GM21526 (cell line): ENCODE data around the gene TAF1.
"Not testable (repeated sequence)": the region's sequence is repeated elsewhere in the genome, so short reads cannot be mapped to it uniquely, and the experiment has no call there.

ENCODE experiments used
- ATAC-seq: cut with Tn5 transposase; IDR thresholded peaks from one replicate; pipeline ENCODE4 v1.9.1; 2021; ENCODE audit warnings: moderate library complexity; ENCODE audit not compliant: unreplicated experiment, low FRiP score

Gene TAF1, protein sequence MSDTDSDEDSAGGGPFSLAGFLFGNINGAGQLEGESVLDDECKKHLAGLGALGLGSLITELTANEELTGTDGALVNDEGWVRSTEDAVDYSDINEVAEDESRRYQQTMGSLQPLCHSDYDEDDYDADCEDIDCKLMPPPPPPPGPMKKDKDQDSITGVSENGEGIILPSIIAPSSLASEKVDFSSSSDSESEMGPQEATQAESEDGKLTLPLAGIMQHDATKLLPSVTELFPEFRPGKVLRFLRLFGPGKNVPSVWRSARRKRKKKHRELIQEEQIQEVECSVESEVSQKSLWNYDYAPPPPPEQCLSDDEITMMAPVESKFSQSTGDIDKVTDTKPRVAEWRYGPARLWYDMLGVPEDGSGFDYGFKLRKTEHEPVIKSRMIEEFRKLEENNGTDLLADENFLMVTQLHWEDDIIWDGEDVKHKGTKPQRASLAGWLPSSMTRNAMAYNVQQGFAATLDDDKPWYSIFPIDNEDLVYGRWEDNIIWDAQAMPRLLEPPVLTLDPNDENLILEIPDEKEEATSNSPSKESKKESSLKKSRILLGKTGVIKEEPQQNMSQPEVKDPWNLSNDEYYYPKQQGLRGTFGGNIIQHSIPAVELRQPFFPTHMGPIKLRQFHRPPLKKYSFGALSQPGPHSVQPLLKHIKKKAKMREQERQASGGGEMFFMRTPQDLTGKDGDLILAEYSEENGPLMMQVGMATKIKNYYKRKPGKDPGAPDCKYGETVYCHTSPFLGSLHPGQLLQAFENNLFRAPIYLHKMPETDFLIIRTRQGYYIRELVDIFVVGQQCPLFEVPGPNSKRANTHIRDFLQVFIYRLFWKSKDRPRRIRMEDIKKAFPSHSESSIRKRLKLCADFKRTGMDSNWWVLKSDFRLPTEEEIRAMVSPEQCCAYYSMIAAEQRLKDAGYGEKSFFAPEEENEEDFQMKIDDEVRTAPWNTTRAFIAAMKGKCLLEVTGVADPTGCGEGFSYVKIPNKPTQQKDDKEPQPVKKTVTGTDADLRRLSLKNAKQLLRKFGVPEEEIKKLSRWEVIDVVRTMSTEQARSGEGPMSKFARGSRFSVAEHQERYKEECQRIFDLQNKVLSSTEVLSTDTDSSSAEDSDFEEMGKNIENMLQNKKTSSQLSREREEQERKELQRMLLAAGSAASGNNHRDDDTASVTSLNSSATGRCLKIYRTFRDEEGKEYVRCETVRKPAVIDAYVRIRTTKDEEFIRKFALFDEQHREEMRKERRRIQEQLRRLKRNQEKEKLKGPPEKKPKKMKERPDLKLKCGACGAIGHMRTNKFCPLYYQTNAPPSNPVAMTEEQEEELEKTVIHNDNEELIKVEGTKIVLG (N-terminal part only)

DNA sequence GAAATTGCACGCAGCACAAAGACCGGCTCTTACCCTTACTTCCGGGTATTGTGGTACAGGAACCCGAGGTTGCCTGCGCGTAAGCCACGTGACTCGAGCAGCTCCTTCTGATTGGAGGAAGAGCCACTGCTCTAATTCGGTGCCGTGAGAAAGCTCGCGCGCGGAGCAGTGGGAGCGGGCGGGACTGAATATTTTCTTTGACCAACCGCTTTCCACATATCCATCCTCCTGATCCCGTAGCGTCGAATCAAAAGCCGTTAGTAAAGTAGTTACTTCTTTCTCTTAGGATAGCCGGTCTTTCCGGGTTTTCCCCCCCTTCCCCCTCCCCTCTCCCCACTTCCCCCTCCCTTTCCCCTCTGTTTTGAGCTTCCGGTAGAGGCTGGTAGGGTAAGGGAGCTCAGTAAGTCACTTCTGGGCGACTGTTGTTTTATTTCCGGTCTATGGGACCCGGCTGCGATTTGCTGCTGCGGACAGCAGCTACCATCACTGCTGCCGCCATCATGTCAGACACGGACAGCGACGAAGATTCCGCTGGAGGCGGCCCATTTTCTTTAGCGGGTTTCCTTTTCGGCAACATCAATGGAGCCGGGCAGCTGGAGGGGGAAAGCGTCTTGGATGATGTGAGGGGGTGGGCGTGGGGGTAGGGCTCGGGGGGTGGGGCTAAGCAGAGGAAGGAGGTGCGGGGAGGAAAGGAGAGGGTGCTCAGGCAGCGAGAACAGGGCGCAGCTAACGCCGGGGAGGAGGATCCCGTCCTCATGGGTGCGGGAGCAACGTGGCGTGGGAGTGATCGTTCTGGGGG is at the start of gene TAF1:
TAF1 (plus strand) TSS at position 483 of the 799 bp plus-strand sequence; CDS start at position 501, 18 bp downstream.
- ATAC-seq = peak; percentile 84

DNA sequence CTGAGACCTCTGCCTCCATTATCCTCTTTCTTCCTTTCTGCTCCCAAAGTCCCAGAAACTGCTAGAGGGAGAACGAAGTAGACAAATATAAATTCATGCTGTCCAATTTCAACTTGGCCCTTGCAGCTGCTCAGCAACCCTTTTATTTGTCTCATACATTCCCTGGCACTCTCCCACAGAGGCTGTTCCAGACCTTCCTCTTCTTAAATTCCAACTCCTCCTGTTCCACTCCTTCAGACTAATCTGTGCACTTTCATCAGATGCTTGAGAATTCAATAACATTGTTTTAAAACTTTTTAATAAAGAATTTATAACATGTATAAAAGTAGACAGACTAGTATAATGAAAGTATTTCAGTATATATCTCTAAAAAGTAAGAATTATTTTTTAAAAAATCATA is 49.2 kb upstream of the TAF1 start:
- not testable (repeated sequence) for ATAC-seq

DNA sequence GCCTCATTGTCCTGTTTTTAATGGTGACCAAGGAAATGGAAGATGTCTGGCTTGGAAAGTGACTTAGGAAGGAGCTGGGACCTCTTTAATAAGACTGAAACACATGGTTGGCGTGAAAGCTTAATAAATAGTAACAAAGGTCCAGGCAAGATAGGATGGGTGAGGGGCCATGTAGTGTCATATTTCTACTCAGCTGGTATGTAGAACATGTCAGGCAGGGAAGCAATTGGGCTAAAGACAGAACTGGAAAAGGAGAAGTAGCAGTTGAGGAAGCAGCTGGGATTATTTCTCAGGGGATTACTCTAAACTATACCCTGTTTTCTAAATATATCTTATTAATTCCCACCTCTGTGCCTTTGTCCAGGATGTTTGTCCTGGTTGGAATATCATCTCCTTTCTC is 46.0 kb upstream of the TAF1 start:
- no peak for ATAC-seq

DNA sequence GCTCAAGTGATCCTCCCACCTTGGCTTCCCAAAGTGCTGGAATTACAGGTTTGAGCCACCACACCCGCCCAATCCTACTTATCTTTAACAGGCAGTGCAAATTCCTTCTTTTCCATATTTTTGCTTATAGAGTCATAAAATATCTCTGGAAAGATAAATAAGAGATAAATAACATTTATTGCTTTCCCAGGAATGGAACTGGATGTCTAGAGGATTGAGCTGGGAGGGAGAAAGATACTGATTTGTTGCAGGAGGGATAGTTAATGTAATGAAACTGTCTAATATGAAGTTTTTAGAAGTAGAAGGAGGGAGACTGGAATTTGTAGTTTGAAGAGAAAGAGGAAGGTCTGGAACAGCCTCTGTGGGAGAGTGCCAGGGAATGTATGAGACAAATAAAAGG is 44.4 kb upstream of the TAF1 start:
- no peak for ATAC-seq

DNA sequence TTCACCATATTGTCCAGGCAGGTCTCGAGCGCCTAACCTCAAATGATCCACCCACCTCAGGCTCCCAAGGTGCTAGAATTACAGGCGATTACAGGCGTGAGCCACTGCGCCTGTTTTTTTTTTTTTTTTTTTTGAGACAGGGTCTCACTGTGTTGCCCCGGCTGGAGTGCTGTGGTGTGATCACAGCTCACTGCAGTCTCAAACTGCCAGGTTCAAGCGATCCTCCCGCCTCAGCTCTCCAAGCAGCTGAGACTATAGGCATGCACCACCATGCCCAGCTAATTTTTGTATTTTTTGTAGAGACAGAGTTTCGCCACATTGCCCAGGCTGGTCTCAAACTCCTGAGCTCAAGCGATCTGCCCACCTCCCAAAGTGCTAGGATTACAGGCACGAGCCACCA is 41.7 kb upstream of the TAF1 start:
- ATAC-seq = not testable (repeated sequence)

DNA sequence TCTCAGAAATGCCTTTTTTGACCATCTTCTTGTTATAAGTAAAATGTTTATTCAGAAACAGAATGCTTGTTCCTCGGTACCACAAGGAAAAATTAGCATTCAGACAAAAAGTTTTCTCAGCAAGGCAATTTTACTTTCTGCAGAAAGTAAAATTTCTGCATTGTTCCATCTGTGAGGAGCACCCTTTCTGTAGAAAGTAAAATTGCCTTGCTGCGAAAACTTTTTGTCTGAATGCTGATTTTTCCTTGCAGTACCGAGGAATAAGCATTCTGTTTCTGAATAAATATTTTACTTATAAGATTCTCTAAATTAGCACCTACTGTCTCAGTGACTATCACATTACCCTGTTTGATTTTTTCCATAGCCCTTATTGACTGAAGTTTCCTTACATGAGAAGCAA is 39.8 kb upstream of the TAF1 start:
- ATAC-seq = no peak

DNA sequence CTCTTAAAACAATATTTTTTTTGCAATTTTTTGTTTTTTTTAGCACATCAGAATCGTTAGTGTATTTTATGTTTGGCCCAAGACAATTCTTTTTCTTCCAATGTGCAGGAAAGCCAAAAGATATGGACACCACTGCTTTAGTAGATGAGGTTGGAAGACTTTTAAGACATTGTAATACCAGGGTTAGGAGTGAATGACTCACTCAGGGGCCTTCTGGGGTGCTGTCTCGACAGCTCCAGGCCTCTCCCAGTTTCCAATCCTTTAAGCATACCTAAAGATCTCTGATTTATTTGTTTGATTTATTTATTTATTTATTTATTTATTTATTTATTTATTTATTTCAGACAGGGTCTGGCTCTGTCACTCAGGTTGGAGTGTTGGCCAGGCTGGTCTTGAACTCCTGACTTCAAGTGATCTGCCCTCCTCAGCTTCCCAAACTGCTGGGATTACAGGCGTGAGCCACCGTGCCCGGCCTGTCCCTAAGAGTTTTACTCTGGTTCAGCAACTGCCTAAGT is 16.9 kb upstream of the TAF1 start:
- not testable (repeated sequence) for ATAC-seq

DNA sequence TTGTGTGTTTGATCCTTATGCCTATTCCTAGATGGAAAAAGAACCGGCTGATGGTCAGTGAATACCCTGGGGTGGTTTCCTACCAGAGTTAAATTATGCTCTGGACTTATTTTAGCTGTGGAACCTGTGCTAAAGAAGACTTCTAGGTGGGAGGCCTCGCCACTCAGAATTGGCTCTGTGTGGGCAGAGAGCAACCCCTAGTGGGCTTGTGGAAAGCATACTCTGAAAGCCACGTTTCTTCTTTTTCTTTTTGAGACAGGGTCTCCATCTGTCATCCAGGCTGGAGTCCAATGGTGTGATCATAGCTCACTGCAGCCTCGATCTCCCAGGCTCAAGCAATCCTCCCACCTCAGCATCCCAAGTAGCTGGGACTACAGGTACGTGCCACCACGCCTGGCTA is 16.3 kb upstream of the TAF1 start:
- not testable (repeated sequence) for ATAC-seq

DNA sequence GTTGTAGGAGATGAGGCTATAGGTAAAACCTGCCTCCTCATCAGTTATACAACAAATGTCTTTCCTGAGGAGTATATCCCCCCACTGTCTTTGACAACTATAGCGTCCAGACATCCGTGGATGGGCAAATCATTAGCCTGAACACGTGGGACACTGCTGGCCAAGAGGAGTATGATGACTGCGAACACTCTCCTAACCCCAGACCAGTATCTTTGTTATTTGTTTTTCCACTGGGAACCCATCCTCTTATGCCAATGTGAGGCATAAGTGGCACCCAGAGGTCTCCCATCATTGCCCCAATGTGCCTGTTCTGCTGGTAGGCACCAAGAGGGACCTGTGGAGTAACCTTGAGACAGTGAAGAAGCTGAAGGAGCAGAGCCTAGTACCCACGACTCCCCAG is 13.7 kb upstream of the TAF1 start:
- not testable (repeated sequence) for ATAC-seq

DNA sequence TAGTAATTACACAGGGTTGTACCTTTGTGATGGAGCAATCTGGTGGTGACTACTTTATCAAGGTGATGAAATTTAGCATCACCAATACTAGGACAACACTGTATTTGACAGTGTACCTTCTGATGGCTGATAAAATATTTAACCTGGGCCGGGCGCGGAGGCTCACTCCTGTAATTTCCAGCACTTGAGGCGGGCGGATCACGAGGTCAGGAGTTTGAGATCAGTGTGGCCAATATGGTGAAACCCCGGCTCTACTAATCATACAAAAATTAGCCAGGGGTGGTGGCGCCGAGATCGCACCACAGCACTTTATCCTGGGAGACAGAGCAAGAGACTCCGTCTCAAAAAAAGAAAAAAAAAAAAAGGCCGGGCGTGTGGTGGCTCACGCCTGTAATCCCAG is 1.9 kb upstream of the TAF1 start:
- ATAC-seq = no peak

DNA sequence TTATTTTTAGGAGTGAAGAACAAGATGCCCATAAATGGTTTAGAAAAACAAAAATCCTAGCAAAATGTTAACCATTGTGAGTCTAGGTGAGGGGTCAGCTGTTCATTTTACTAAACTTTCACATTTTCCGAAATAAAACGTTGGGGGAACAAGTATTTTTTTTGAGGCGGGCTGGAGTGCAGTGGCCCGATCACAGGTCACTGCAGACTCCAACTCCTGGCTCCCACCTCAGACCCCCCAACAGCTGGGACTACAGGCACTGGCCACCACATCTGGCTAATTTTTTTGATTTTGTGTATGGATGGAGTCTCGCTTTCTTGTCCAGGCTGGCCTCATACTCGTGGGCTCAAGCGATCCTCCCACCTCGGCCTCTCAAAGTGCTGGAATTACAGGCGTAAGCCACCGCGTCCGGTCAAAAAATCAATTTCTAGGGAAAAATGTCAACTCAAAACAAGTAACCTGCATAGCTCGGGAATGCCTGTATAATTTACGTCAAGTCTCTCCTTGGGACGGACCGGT is 742 bp upstream of the TAF1 start:
- ATAC-seq = no peak

DNA sequence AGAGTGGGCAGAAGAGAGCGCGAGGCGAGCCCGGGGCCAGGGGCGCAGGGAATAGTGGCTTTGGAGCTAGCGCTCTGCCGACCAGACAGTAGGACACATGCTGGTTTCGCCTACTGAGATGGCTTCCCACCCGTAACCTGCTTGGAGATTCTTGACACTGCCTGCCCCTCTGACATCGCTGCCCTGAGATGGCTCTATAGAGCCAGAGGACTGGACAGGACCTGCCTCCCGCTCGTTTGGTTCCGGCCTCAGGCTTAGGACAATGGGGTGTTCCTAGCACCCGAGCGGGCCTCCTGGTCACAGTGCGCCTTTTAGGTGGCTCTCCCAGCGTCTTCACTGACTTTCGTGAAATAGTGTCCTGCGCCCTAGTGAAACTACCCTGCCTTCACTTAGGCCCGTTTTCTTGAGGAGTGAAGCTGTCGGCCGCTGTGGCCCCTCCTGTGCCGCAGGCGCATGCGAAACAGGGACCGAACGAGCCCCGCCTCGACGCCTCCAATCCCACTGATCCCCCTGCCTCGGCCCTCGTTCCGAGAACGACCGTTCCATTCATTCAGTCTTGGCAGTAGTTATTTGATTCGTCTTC is 608 bp downstream of the TAF1 start:
- peak; percentile 14 for ATAC-seq

DNA sequence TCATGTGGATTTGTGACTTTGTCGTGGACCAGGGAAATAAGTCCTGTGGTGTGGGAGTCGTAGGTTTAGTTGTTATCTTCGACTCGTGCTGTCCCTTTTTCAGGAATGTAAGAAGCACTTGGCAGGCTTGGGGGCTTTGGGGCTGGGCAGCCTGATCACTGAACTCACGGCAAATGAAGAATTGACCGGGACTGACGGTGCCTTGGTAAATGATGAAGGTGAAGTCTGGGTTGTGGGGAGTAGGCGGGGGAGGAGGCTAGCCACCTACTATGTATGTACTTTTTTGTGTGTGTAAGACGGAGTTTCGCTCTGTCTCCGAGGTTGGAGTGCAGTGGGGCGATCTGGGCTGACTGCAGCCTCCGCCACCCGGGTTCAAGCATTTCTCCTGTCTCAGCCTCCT is 1.2 kb downstream of the TAF1 start:
- ATAC-seq = no peak

DNA sequence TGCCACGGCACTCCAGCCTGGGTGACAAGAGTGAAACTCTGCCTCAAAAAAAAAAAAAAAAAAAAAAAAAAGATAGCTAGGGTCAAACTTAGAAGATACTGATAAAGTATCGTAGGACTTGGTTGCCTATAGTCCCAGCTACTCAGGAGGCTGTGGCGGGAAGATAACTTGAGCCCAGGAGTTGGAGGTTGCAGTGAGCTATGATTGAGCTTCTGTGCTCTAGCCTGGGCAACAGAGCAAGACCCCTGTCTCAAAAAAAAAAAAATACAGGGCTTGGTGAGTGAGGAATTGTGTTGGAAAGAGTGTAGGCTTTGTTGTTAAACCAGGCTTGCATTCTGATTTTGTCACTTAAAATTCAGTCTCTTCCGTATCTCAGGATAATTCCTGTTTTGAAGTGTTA is 6.2 kb downstream of the TAF1 start:
- no peak for ATAC-seq

DNA sequence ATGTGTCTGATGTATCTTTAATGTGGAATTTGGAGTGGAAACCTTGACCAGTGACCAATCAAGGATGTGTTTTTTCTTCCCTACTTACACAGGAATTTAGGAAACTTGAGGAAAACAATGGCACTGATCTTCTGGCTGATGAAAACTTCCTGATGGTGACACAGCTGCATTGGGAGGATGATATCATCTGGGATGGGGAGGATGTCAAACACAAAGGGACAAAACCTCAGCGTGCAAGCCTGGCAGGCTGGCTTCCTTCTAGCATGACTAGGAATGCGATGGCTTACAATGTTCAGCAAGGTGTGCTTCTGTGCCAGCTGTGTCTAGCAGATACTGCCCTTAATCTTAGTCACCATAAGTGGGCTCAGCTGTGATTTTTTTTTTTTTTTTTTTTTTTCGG is 12.6 kb downstream of the TAF1 start:
- no peak for ATAC-seq

DNA sequence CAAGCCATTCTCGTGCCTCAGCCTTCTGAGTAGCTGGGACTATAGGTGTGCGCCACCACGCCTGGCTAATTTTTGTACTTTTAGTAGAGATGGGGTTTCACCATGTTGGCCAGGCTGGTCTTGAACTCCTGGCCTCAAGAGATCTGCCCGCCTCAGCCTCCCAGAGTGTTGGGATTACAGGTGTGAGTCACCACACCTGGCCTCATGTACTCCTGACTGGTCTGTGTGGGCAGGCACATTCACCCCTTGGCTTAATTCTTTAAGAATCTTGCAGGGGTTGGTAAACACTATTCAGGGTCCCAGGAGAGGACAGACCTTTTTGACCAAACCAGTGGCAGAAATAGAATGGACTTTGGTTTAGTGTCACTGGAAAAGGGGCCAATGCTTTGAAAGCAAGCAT is 25.6 kb downstream of the TAF1 start:
- ATAC-seq = not testable (repeated sequence)

DNA sequence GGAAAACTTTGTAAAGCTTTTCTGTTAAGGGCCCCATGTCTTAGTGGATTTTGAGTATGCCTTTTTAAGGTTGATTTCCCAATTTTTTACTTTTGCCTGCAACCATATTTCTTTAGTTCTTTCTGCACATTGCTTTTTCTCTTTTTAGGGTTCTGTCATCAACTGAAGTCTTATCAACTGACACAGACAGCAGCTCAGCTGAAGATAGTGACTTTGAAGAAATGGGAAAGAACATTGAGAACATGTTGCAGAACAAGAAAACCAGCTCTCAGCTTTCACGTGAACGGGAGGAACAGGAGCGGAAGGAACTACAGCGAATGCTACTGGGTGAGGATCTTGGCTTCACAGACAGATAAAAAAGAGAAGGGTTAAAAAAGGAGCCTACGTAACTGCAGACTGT is 27.8 kb downstream of the TAF1 start:
- ATAC-seq = no peak

DNA sequence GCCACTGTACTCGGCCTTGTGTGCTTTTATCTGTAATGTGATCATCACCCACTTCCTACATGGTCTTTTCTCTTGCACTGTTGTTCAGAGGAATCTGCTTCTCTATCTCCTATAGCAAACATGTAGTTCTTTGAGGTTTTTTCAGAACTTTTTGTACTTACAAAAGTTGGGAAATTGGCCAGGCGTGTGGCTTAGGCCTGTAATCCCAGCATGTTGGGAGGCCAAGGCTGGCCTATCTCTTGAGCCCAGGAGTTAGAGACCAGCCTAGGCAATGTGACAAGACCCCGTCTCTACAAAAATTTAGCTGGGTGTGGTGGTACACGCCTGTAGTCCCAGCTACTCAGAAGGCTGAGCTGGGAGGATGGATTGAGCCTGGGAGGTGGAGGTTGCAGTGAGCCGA is 30.4 kb downstream of the TAF1 start:
- no peak for ATAC-seq

DNA sequence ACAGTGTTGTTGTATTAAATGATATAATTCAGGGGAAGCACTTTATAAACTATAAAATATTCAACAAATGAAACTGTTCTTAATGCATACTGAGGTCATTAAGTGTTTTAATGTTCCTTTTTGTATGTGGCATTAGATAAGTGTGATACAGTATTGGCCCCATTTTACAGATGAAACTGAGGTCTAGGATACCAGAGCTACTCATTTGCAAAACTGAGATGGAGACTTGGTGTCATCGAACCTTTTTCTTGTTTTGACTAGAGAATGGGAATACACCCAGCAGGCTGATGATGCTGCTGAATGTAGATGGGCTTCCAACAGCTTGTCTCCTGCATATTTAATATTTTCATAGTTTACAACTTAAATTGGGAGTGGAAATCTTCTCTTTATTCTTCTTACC is 34.6 kb downstream of the TAF1 start:
- ATAC-seq = no peak
